CD4-positive, CD25-positive, alpha-beta regulatory T cell (primary cell): ENCODE measurements around the gene SLC35F3. TPM values are rescaled to one million over a fixed set of nuclear protein-coding genes. Genes with fewer than 3 reads are reported as not detected.
A peak's percentile ranks its signal among the peaks of the same experiment; 100 is the strongest.
"Not testable (repeated sequence)": the region's sequence is repeated elsewhere in the genome, so short reads cannot be mapped to it uniquely, and the experiment has no call there.

Experiments
- ATAC-seq, 2 donors: fragments of 150-1000 bp; cut with Tn5 transposase; one replicate each; pipeline ENCODE4 v1.10.0; 2021; ENCODE audit warnings: low read depth in 2 of 2, moderate number of reproducible peaks in 2 of 2, moderate library complexity in 1 of 2
- DNase-seq, 3 donors: peaks; one replicate each; pipeline versions ENCODE4 v3.0.0 to v3.0.0-alpha.2; 2012 to 2022; ENCODE audit warnings: mixed read lengths in 1 of 3
- H3K27ac ChIP-seq: one replicate; pipeline ENCODE4 v1.7.0; 2013; ENCODE audit warnings: mild to moderate bottlenecking, low read length; ENCODE audit not compliant: insufficient read depth, poor library complexity, severe bottlenecking
- H3K27me3 ChIP-seq: one replicate; pipeline ENCODE4 v1.7.0; 2013; ENCODE audit warnings: low read length; ENCODE audit not compliant: control insufficient read depth, insufficient read depth
- H3K36me3 ChIP-seq: one replicate; pipeline ENCODE4 v1.7.0; 2013; ENCODE audit warnings: mild to moderate bottlenecking, low read length, moderate library complexity; ENCODE audit not compliant: control insufficient read depth, insufficient read depth
- H3K4me1 ChIP-seq: 2 replicates; pipeline ENCODE4 v1.7.0; 2013; ENCODE audit warnings: mild to moderate bottlenecking, low read length; ENCODE audit not compliant: insufficient read depth, control insufficient read depth, poor library complexity, severe bottlenecking
- H3K4me3 ChIP-seq: one replicate; pipeline ENCODE4 v1.7.0; 2013; ENCODE audit warnings: low read depth, mild to moderate bottlenecking, low read length, moderate library complexity
- H3K9me3 ChIP-seq, 2 experiments: 1 replicate in 1 of 2; 2 replicates in 1 of 2; pipeline ENCODE4 v1.7.0; 2013; ENCODE audit warnings: low read length in 2 of 2, mild to moderate bottlenecking in 1 of 2, moderate library complexity in 1 of 2; ENCODE audit not compliant: control insufficient read depth in 2 of 2
- H3K27ac Mint-ChIP-seq, 3 donors: one replicate each; pipeline ENCODE4 v1.8.0; 2020 to 2022; ENCODE audit warnings: mild to moderate bottlenecking in 3 of 3, mixed read lengths in 3 of 3, moderate library complexity in 2 of 3
- H3K27me3 Mint-ChIP-seq: one replicate; pipeline ENCODE4 v1.8.0; 2022; ENCODE audit warnings: mild to moderate bottlenecking, mixed read lengths
- H3K36me3 Mint-ChIP-seq: one replicate; pipeline ENCODE4 v1.8.0; 2020; ENCODE audit warnings: mixed read lengths
- H3K4me1 Mint-ChIP-seq, 4 donors: one replicate each; pipeline ENCODE4 v1.8.0; 2020 to 2022; ENCODE audit warnings: mixed read lengths in 4 of 4, mild to moderate bottlenecking in 1 of 4
- H3K4me3 Mint-ChIP-seq, 4 donors: one replicate each; pipeline ENCODE4 v1.8.0; 2020 to 2022; ENCODE audit warnings: mild to moderate bottlenecking in 4 of 4, mixed read lengths in 4 of 4, moderate library complexity in 3 of 4
- H3K9me3 Mint-ChIP-seq, 7 donors: one replicate each; pipeline ENCODE4 v1.8.0; 2020 to 2022; ENCODE audit warnings: mixed read lengths in 7 of 7, mild to moderate bottlenecking in 3 of 7, moderate library complexity in 2 of 7
- polyA plus RNA-seq, 4 donors: library from polyadenylated mRNA; unstranded; fragments of 300-500 nt; fragmentation: Illumina TruSeq; gene quantifications; one replicate each; pipeline ENCODE4 v1.2.3, GENCODE V29; 2021
- total RNA-seq: library from RNA; stranded (reverse); gene quantifications from one replicate; pipeline ENCODE4 v1.2.3, GENCODE V29; 2022

Gene SLC35F3
- total and polyA plus RNA-seq, 5 donors from 2014 or later, result 0.35 to 1.4 (median 1.3) TPM

DNA sequence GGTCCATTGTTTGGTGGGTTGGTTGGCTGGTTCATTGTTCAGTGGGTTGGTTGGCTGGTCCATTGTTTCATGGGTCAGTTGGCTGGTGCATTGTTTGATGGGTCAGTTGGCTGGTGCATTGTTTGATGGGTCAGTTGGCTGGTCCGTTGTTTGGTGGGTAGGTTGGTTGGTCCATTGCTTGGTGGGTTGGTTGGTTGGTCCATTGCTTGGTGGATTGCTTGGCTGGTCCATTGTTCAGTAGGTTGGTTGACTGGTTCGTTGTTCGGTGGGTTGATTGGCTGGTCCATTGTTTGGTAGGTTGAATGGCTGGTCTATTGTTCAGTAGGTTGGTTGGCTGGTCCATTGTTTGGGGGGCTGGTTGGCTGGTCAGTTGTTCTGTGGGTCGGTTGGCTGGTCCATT lies 343.3 kb downstream of the SLC35F3 start:
- not testable (repeated sequence) for H3K4me3 Mint-ChIP-seq, H3K9me3 ChIP-seq, H3K27me3 Mint-ChIP-seq, H3K36me3 ChIP-seq, H3K27ac Mint-ChIP-seq, H3K27me3 ChIP-seq, H3K4me3 ChIP-seq, ATAC-seq, H3K4me1 ChIP-seq, H3K9me3 Mint-ChIP-seq, DNase-seq, H3K36me3 Mint-ChIP-seq, H3K27ac ChIP-seq
- peaks cover 0 to 21% (median 16%) of the 10 kb centered on the region in 4 donors for H3K4me1 Mint-ChIP-seq

DNA sequence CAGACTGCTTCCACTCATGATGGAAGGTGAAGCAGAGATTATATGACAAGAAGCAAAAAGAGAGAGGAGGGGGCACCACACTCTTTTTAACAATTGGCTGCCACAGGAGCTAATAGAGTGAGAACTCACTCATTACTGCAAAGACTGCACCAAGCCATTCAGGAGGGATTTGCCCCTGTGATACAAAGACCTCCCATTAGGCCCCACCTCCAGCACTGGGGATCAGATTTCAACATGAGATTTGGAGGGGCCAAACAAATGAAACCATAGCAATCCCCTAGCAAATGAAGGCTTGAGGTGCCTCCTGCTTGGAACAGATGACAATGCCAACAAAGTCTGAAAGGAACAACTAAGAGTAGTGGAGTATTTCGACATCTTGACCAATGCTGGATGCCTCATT lies 346.3 kb downstream of the SLC35F3 start:
- H3K36me3 Mint-ChIP-seq, result no peaks in the 10 kb centered on the region
- H3K36me3 ChIP-seq, result no peaks in the 10 kb centered on the region
- no peak for ATAC-seq
- H3K4me3 Mint-ChIP-seq, result no peak overlapping the region
- H3K27ac Mint-ChIP-seq, result no peak overlapping the region
- H3K27me3 Mint-ChIP-seq, result peaks cover 5% of the 10 kb centered on the region
- no peak overlapping the region for H3K4me3 ChIP-seq
- H3K9me3 ChIP-seq, result no peaks in the 10 kb centered on the region
- H3K9me3 Mint-ChIP-seq, result peaks cover 0 to 15% (median 7%) of the 10 kb centered on the region in 7 donors
- peaks cover 0 to 17% (median 12%) of the 10 kb centered on the region in 4 donors for H3K4me1 Mint-ChIP-seq
- H3K27me3 ChIP-seq, result no peaks in the 10 kb centered on the region
- no peaks in the 10 kb centered on the region for H3K4me1 ChIP-seq
- DNase-seq, result no peak
- H3K27ac ChIP-seq, result no peak overlapping the region

DNA sequence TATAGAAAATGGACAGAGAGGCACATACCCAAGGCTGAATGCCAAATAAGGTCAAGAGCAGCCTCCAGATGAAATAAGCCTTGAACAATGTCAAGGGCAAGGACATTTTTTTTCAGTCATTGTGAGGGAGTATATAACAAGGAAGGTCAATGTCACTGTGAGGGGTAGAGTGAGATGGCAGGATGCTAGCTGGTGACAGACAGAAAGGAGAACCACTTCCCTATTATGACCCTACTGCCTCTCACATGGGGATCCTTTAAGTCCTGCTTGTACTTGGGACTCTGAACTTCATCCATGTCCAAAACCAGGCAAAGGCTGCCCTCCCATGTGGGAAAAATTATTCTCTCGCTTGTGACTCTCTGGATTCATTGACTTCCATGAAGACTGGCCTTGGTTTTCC lies 349.3 kb downstream of the SLC35F3 start:
- no peaks in the 10 kb centered on the region for H3K36me3 Mint-ChIP-seq
- DNase-seq (no peak), ATAC-seq (no peak)
- H3K27me3 ChIP-seq, result no peaks in the 10 kb centered on the region
- no peak overlapping the region for H3K4me3 ChIP-seq
- H3K27me3 Mint-ChIP-seq, result peaks cover 5% of the 10 kb centered on the region
- H3K9me3 Mint-ChIP-seq, result peaks cover 1 to 18% (median 5%) of the 10 kb centered on the region in 7 donors
- H3K4me1 Mint-ChIP-seq, result peaks cover 0 to 4% (median under 1%) of the 10 kb centered on the region in 4 donors
- H3K4me3 Mint-ChIP-seq, result no peak overlapping the region
- H3K4me1 ChIP-seq, result no peaks in the 10 kb centered on the region
- H3K9me3 ChIP-seq, result no peaks in the 10 kb centered on the region
- H3K27ac ChIP-seq, result no peak overlapping the region
- no peaks in the 10 kb centered on the region for H3K36me3 ChIP-seq
- H3K27ac Mint-ChIP-seq, result no peak overlapping the region

DNA sequence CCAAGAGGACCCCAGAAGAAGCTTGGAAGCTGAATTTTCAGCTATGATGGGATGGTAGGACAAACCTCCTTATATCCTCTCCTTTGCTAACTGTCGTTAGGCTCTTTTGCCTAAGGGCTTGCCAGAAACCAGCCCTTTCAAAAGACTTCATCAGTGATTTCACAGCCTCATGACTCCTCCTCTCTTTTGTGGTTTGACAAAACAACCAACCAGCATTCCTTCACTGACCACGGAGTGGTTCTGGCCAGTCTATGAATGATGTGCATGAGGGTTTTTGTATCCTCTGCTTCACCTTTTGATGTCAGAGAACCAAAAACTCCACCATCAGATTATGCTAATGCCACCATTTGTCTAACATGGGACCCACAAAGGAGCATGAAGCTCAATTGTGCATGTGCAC lies 351.9 kb downstream of the SLC35F3 start:
- H3K27ac Mint-ChIP-seq, result no peak overlapping the region
- H3K9me3 Mint-ChIP-seq, result peaks cover 1 to 18% (median 5%) of the 10 kb centered on the region in 7 donors

DNA sequence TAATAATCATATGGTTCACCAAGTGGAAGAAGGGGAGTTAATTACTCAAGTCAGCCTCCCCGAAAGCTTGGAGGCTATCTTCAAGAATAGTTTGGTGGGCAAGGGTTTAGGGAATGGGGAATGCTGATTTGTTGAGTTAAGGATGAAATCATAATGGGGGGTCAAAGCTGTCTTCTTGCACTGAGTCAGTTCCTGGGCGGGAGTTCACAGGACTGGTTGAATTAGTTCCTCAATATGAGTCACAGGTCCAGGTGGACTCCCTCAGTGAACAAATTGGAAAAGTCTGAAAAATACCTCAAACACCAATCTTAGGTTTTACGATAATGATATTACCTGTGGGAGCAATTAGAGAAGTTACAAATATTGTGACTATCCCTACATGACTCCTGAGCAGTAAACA lies 353.6 kb downstream of the SLC35F3 start:
- Histone ChIP-seq H3K9me3 (no peaks in the 10 kb centered on the region), H3K27ac (no peak overlapping the region), H3K4me1 (no peaks in the 10 kb centered on the region), H3K4me3 (no peak overlapping the region), H3K36me3 (no peaks in the 10 kb centered on the region), H3K27me3 (no peaks in the 10 kb centered on the region)
- DNase-seq, result no peak
- H3K36me3 Mint-ChIP-seq, result no peaks in the 10 kb centered on the region
- H3K27me3 Mint-ChIP-seq, result no peaks in the 10 kb centered on the region
- no peak overlapping the region for H3K4me3 Mint-ChIP-seq
- H3K27ac Mint-ChIP-seq, result no peak overlapping the region
- no peak for ATAC-seq
- H3K9me3 Mint-ChIP-seq, result peaks cover 1 to 18% (median 5%) of the 10 kb centered on the region in 7 donors
- peaks cover 7 to 18% (median 10%) of the 10 kb centered on the region in 4 donors for H3K4me1 Mint-ChIP-seq

More for the DNA sequence above, 351.9 kb downstream of the SLC35F3 start:
- DNase-seq (no peak), ATAC-seq (no peak)
- Mint-ChIP-seq H3K27me3 (peaks cover 2% of the 10 kb centered on the region), H3K36me3 (no peaks in the 10 kb centered on the region), H3K4me3 (no peak overlapping the region), H3K4me1 (peaks cover 7 to 18% (median 10%) of the 10 kb centered on the region in 4 donors)
- H3K4me1 ChIP-seq, result no peaks in the 10 kb centered on the region
- no peaks in the 10 kb centered on the region for H3K36me3 ChIP-seq
- H3K4me3 ChIP-seq, result no peak overlapping the region
- H3K27ac ChIP-seq, result no peak overlapping the region
- no peaks in the 10 kb centered on the region for H3K27me3 ChIP-seq
- H3K9me3 ChIP-seq, result no peaks in the 10 kb centered on the region

DNA sequence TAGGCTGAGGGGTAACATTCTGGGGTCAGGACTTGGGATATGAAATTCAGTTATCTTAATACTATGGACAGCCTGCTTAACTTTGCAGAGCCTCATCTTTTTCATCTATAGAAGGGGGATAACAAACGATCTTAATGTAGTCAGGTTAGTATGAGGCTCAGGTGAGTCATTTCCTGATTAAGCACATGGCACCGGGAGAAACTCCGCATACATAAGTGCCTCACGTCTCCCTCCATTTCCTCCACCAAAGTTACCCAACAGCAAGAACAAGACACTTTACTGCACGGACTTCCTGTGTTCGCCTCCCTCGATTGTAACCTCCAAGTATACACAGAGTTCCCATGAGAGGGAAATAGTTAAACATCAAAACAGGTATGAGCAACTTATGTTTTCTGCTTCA lies 356.1 kb downstream of the SLC35F3 start:
- ATAC-seq, result peak; percentile 52 to 78
- no peak overlapping the region for H3K4me3 ChIP-seq
- H3K27ac Mint-ChIP-seq, result peak overlapping the region in 2 of 3 donors; percentile 22 to 37
- no peaks in the 10 kb centered on the region for H3K4me1 ChIP-seq
- H3K36me3 Mint-ChIP-seq, result no peaks in the 10 kb centered on the region
- H3K9me3 Mint-ChIP-seq, result peaks cover 0 to 11% (median 5%) of the 10 kb centered on the region in 7 donors
- H3K27me3 Mint-ChIP-seq, result no peaks in the 10 kb centered on the region
- H3K4me1 Mint-ChIP-seq, result peaks cover 8 to 18% (median 9%) of the 10 kb centered on the region in 4 donors
- no peaks in the 10 kb centered on the region for H3K27me3 ChIP-seq
- peak in 1 of 3 donors; percentile 70 for DNase-seq
- H3K9me3 ChIP-seq, result no peaks in the 10 kb centered on the region
- H3K27ac ChIP-seq, result no peak overlapping the region
- H3K4me3 Mint-ChIP-seq, result peak overlapping the region in 1 of 4 donors; percentile 19
- H3K36me3 ChIP-seq, result no peaks in the 10 kb centered on the region

DNA sequence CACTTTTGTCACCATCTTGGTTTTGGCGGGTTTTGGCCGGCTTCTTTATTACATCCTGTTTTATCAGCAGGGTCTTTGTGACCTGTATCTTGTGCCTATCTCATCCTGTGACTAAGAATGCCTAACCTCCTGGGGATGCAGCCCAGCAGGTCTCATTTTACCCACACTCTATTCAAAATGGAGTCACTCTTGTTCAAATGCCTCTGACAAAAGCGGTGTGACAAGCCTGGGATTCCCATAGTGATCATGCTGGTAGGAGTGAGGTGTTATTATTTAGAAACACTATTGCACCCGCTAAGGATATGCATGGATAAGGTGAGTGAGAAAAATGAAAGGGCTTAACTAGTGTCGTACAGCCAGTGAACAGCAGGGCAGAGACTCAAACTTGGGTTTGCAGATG lies 357.1 kb downstream of the SLC35F3 start:
- H3K27ac Mint-ChIP-seq, result no peak overlapping the region
- H3K9me3 Mint-ChIP-seq, result peaks cover 0 to 11% (median 5%) of the 10 kb centered on the region in 7 donors
- Histone ChIP-seq H3K4me3 (no peak overlapping the region), H3K4me1 (no peaks in the 10 kb centered on the region), H3K36me3 (no peaks in the 10 kb centered on the region), H3K27ac (no peak overlapping the region), H3K9me3 (no peaks in the 10 kb centered on the region), H3K27me3 (no peaks in the 10 kb centered on the region)
- no peaks in the 10 kb centered on the region for H3K36me3 Mint-ChIP-seq
- no peak for DNase-seq
- H3K4me3 Mint-ChIP-seq, result no peak overlapping the region
- H3K27me3 Mint-ChIP-seq, result no peaks in the 10 kb centered on the region
- no peak for ATAC-seq
- H3K4me1 Mint-ChIP-seq, result peaks cover 8 to 18% (median 11%) of the 10 kb centered on the region in 4 donors

DNA sequence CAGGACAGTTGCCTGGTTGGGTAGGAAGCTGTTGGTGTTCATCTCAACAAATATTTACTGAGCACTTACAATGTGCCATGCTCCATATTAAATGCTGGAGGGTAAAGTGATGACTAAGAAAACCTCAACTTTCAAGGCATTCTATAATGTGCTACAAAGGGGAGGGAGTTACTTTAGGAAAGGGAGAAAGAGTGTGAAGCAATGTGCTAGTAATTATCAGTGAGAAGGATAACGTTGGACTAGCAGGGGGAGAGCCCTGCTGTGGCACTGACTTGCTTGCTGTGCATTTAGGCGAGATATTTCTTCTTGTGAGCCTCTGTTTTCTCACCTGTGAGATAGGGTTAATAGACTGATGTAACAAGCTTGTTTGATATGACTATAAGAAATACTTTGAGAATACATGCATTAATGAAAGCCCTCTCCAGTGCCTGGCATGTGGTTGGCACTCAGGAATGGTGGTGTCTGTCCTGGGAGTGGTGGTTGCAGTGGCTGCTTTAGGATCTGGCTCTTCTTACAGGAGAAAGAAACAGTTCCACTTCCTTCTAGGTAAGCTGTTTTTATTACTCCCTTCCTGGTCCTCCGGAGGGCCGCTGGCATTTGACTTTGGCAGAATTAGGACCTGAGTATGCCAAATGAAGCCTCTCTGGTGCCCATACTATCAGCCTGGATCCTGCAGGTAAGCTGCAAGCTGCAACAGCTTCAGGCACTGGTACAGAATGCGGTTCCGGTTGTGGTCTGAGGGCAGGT lies 357.7 kb downstream of the SLC35F3 start:
- H3K9me3 Mint-ChIP-seq, result peaks cover 0 to 10% (median 2%) of the 10 kb centered on the region in 7 donors
- Histone ChIP-seq H3K27ac (no peak overlapping the region), H3K9me3 (no peaks in the 10 kb centered on the region), H3K36me3 (no peaks in the 10 kb centered on the region), H3K4me1 (no peaks in the 10 kb centered on the region), H3K4me3 (no peak overlapping the region), H3K27me3 (no peaks in the 10 kb centered on the region)
- DNase-seq (no peak), ATAC-seq (no peak)
- no peaks in the 10 kb centered on the region for H3K27me3 Mint-ChIP-seq
- H3K4me3 Mint-ChIP-seq, result no peak overlapping the region
- peaks cover 8 to 18% (median 11%) of the 10 kb centered on the region in 4 donors for H3K4me1 Mint-ChIP-seq
- no peaks in the 10 kb centered on the region for H3K36me3 Mint-ChIP-seq
- no peak overlapping the region for H3K27ac Mint-ChIP-seq
